Adrenal gland (tissue), 5 donors: ENCODE results near the gene ABI3BP.

Experiments used
- CTCF ChIP-seq, 6 experiments: fragments of 450-650 bp in 4 of 6; fragments of 200-600 bp in 2 of 6; sonication (generic) in 1 of 6; IDR thresholded peaks; 1 replicate in 5 of 6; 2 replicates in 1 of 6; pipeline versions ENCODE4 v1.5.1 to v1.8.0; 2016 to 2021; ENCODE audit warnings: antibody characterized with exemption in 6 of 6, mild to moderate bottlenecking in 2 of 6, moderate library complexity in 1 of 6
- POLR2A ChIP-seq, 2 donors: fragments of 450-650 bp; IDR thresholded peaks; one replicate each; pipeline ENCODE4 v1.6.1; 2017; ENCODE audit warnings: antibody characterized with exemption in 2 of 2, mild to moderate bottlenecking in 2 of 2, moderate library complexity in 1 of 2
- donor health status: DM: no; HTN: no; CAD: no.

DNA sequence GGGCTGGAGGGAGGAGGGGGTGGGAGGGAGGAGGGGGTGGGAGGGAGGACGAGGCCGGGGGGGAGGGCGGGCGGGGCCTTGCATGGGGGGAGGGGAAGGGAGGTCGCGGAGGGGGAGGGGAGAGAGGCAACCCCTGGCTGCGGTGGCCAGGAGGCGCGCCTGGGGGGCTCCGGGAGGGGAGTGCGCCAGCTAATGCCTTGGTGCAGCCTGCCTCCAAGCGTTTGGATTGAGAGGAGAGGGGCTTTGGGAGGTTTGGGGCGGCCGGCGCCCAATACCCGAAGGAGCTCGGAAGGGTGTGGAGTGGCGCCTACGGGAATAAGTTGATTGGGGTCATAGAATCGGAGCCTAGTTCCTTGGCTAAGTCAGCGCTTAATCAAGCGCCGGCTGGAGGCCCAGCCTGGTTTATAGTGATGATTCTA lies 283.4 kb downstream of the ABI3BP start:
- TF ChIP-seq POLR2A (IDR thresholded peaks at IDR 0.05) = no peak
- no peak for TF ChIP-seq CTCF (IDR thresholded peaks at IDR 0.05)
